Globus pallidus (tissue), 1 donor: ENCODE results near the gene PCCA.
"Not testable (repeated sequence)": the region's sequence is repeated elsewhere in the genome, so short reads cannot be mapped to it uniquely, and the experiment has no call there.

Experiments
- DNase-seq: peaks from one replicate; pipeline ENCODE4 v3.0.0-alpha.2; 2015; ENCODE audit warnings: low spot score

PCCA gene

GRCh38 chr13:100088644-100089464 is at the start of gene PCCA:
TSS of gene PCCA (plus strand) at chr13:100089093. CDS start at chr13:100089121, 28 bp downstream.
- peak; percentile 94 for DNase-seq

- DNase-seq, result no peak
Observed at GRCh38 chr13:100039740-100040139, 49.2 kb upstream of the PCCA start.

- no peak for DNase-seq
Observed at GRCh38 chr13:100040196-100040595, 48.7 kb upstream of the PCCA start.

- DNase-seq, result no peak
Observed at GRCh38 chr13:100044936-100045335, 44.0 kb upstream of the PCCA start.

GRCh38 chr13:100045355-100045754 is 43.5 kb upstream of the PCCA start:
- DNase-seq, result no peak

- no peak for DNase-seq
Observed at GRCh38 chr13:100051070-100051469, 37.8 kb upstream of the PCCA start.

GRCh38 chr13:100059827-100060226 is 29.1 kb upstream of the PCCA start:
- DNase-seq, result no peak

- DNase-seq, result no peak
Observed at GRCh38 chr13:100063333-100063732, 25.6 kb upstream of the PCCA start.

- no peak for DNase-seq
Observed at GRCh38 chr13:100063906-100064305, 25.0 kb upstream of the PCCA start.

- no peak for DNase-seq
Observed at GRCh38 chr13:100068133-100068931, 20.6 kb upstream of the PCCA start.

GRCh38 chr13:100069278-100069677 is 19.6 kb upstream of the PCCA start:
- no peak for DNase-seq

GRCh38 chr13:100075700-100076587 is 12.9 kb upstream of the PCCA start:
- no peak for DNase-seq

GRCh38 chr13:100079003-100079402 is 9.9 kb upstream of the PCCA start:
- DNase-seq, result not testable (repeated sequence)

GRCh38 chr13:100083401-100083800 is 5.5 kb upstream of the PCCA start:
- not testable (repeated sequence) for DNase-seq

GRCh38 chr13:100088273-100088643 is 635 bp upstream of the PCCA start:
- DNase-seq, result no peak

GRCh38 chr13:100089465-100090032 is 656 bp downstream of the PCCA start:
- DNase-seq, result no peak

GRCh38 chr13:100090861-100091260 is 2.0 kb downstream of the PCCA start:
- DNase-seq, result no peak

GRCh38 chr13:100091391-100091790 is 2.5 kb downstream of the PCCA start:
- no peak for DNase-seq

GRCh38 chr13:100092273-100092672 is 3.4 kb downstream of the PCCA start:
- DNase-seq, result not testable (repeated sequence)

- DNase-seq, result no peak
Observed at GRCh38 chr13:100095498-100095897, 6.6 kb downstream of the PCCA start.

- DNase-seq, result no peak
Observed at GRCh38 chr13:100096526-100096925, 7.6 kb downstream of the PCCA start.

- no peak for DNase-seq
Observed at GRCh38 chr13:100097821-100098220, 8.9 kb downstream of the PCCA start.
